Thyroid gland (tissue), 4 donors: ENCODE data around the gene STK33. TPM values are rescaled to one million over a fixed set of nuclear protein-coding genes. Genes with fewer than 3 reads are reported as not detected.

Experiments
- DNase-seq, 2 donors: peaks; one replicate each; pipeline ENCODE4 v3.0.0-alpha.2; 2019
- H3K27ac ChIP-seq, 3 donors: fragments of 200-600 bp; sonication (generic); 1 replicate in 2 of 3; 2 replicates in 1 of 3; pipeline ENCODE4 v1.5.1; 2016 to 2019; ENCODE audit warnings: mild to moderate bottlenecking in 1 of 3, moderate library complexity in 1 of 3
- H3K27me3 ChIP-seq: fragments of 200-600 bp; sonication (generic); one replicate; pipeline ENCODE4 v1.5.1; 2019
- H3K36me3 ChIP-seq, 2 donors: fragments of 200-600 bp; sonication (generic); one replicate each; pipeline ENCODE4 v1.5.1; 2016 to 2019
- H3K4me1 ChIP-seq, 2 donors: fragments of 200-600 bp; sonication (generic); one replicate each; pipeline ENCODE4 v1.5.1; 2017 to 2019
- H3K4me3 ChIP-seq, 3 donors: fragments of 200-600 bp; sonication (generic); replicated peaks in 1 of 3; 1 replicate in 2 of 3; 2 replicates in 1 of 3; pipeline ENCODE4 v1.5.1; 2016; ENCODE audit warnings: mild to moderate bottlenecking in 1 of 3
- H3K9me3 ChIP-seq: fragments of 200-600 bp; sonication (generic); one replicate; pipeline ENCODE4 v1.5.1; 2017
- POLR2A ChIP-seq, 2 donors: fragments of 450-650 bp; IDR thresholded peaks; one replicate each; pipeline ENCODE4 v1.6.1; 2017; ENCODE audit warnings: antibody characterized with exemption in 2 of 2, mild to moderate bottlenecking in 2 of 2, moderate library complexity in 1 of 2
- WGBS, 2 donors: methylation state at CpG; one replicate each; pipeline ENCODE4 v1.1.5; 2017; 5-methylcytosine and 5-hydroxymethylcytosine counted together
- intact Hi-C: fragments of 100-400 bp; cut with DNase I; formaldehyde crosslinking; loops from one replicate; pipeline ENCODE4 v1.15.1; 2023
- total RNA-seq, 4 donors: library from RNA; depleted of rRNA; stranded (reverse); fragments of >200 nt; gene quantifications; one replicate each; pipeline ENCODE4 v1.2.3, GENCODE V29; 2016
- TF ChIP-seq, protein P1 (sequence below), 6 experiments: fragments of 200-600 bp in 3 of 6; fragments of 450-650 bp in 3 of 6; sonication (generic) in 3 of 6; IDR thresholded peaks; one replicate each; pipeline ENCODE4 v1.5.1; 2016 to 2019; ENCODE audit warnings: antibody characterized with exemption in 6 of 6, mild to moderate bottlenecking in 2 of 6, inconsistent platforms in 1 of 6, moderate library complexity in 1 of 6

Gene STK33
- total RNA-seq, 4 donors from 2014 or later, result 29.3 to 49.8 (median 39.9) TPM

DNA sequence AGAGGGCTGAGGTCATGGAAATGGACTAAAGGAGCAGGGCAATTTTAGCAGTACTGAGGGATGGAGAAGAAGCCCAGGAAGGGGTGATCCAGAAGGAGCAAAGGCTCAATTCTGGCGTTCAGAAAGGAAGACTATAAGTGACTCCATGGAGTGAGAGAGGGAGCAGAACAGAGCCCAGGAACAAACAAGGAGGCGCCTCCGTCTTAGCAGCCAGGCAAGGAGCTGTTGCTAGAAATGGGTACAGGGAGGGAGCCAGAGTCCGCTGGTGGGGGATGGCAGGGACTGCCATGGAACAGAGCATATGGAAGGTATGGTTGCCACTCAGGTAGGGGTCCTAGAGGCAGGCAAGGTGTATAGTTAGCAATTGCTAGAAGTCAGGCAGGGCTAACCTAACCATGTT is 20.5 kb upstream of the STK33 start:
- Histone ChIP-seq H3K4me3 (no peak overlapping the region), H3K27me3 (no peaks in the 10 kb centered on the region), H3K9me3 (no peaks in the 10 kb centered on the region), H3K36me3 (no peaks in the 10 kb centered on the region), H3K4me1 (no peaks in the 10 kb centered on the region), H3K27ac (no peak overlapping the region)
- intact Hi-C loops, result no loop called here
- TF ChIP-seq, protein P1, sequence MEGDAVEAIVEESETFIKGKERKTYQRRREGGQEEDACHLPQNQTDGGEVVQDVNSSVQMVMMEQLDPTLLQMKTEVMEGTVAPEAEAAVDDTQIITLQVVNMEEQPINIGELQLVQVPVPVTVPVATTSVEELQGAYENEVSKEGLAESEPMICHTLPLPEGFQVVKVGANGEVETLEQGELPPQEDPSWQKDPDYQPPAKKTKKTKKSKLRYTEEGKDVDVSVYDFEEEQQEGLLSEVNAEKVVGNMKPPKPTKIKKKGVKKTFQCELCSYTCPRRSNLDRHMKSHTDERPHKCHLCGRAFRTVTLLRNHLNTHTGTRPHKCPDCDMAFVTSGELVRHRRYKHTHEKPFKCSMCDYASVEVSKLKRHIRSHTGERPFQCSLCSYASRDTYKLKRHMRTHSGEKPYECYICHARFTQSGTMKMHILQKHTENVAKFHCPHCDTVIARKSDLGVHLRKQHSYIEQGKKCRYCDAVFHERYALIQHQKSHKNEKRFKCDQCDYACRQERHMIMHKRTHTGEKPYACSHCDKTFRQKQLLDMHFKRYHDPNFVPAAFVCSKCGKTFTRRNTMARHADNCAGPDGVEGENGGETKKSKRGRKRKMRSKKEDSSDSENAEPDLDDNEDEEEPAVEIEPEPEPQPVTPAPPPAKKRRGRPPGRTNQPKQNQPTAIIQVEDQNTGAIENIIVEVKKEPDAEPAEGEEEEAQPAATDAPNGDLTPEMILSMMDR (IDR thresholded peaks at IDR 0.05), result no peak
- TF ChIP-seq POLR2A (IDR thresholded peaks at IDR 0.05), result no peak
- WGBS, 2 donors, result 93% methylated on average over 4 of the region's 4 CpGs
- no peak for DNase-seq

DNA sequence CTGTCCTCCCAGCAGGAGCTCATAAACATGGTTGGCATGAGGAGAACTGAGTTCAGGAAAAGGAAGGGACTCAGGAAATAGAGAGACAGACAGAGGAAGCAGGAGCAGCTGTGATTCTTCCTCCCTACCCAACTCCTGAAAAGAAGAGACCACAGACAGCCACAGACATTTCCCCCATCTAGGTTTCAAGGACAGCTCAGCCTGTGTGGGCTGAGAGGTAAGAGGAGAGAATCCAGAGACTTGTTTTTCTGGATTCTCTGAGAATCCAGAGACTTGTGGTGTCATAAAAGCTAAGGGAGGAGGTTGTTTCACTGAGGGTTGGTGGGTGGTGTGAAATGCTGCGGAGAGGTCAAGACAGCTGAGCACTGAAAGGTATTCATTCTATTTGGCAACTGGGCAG is 19.0 kb upstream of the STK33 start:
- H3K27ac ChIP-seq, result no peak overlapping the region
- H3K27me3 ChIP-seq, result no peaks in the 10 kb centered on the region
- no peak for DNase-seq
- no peaks in the 10 kb centered on the region for H3K4me1 ChIP-seq
- no peaks in the 10 kb centered on the region for H3K9me3 ChIP-seq
- no peak for TF ChIP-seq POLR2A (IDR thresholded peaks at IDR 0.05)
- TF ChIP-seq, protein P1 (IDR thresholded peaks at IDR 0.05), result no peak
- H3K4me3 ChIP-seq, result no peak overlapping the region
- intact Hi-C loops, result no loop called here
- 85 to 87% methylated on average over 1 of the region's 1 CpG for WGBS, 2 donors
- no peaks in the 10 kb centered on the region for H3K36me3 ChIP-seq

- Histone ChIP-seq H3K27me3 (no peaks in the 10 kb centered on the region), H3K4me3 (no peak overlapping the region), H3K36me3 (no peaks in the 10 kb centered on the region), H3K27ac (no peak overlapping the region), H3K9me3 (no peaks in the 10 kb centered on the region), H3K4me1 (no peaks in the 10 kb centered on the region)
- DNase-seq, result no peak
- WGBS, 2 donors, result 92% methylated on average over 5 of the region's 5 CpGs
- TF ChIP-seq, protein P1 (IDR thresholded peaks at IDR 0.05), result no peak
- TF ChIP-seq POLR2A (IDR thresholded peaks at IDR 0.05), result no peak
- intact Hi-C loops, result no loop called here
These were observed 18.5 kb upstream of the STK33 start for GRCh38 chr11:8612522-8612921.

DNA sequence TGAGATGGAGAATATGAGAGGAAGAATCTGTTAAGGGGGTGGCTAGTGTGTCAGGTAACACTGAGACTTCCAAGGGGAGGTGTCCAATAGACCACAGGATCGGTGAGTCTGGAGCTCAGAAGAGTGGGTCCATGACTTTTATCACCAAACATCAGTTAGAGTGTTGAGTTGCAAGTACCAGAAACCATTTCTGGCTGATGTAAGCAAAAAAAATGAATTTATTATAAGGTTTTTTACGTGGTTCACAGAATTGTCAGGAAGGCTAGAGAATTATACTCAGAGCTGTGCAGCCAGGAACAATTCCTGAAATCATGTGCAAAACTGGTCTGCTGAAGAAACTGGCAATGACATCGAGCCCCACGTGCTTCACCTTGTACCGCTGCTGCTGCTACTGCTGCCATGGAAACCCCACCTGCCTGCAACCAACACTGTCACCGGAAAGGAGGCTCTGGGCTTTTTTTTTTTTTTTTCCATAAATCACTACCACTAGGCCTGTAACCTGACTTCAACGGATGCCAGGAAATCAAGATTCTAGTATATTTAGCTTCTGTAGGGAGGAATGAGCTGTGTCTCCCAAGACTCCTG is 16.6 kb upstream of the STK33 start:
- Histone ChIP-seq H3K4me1 (no peaks in the 10 kb centered on the region), H3K27me3 (no peaks in the 10 kb centered on the region), H3K36me3 (no peaks in the 10 kb centered on the region), H3K4me3 (no peak overlapping the region), H3K9me3 (no peaks in the 10 kb centered on the region), H3K27ac (no peak overlapping the region)
- TF ChIP-seq POLR2A (IDR thresholded peaks at IDR 0.05), result no peak
- TF ChIP-seq, protein P1 (IDR thresholded peaks at IDR 0.05), result no peak
- DNase-seq, result peak; percentile 20 to 41
- WGBS, 2 donors, result 43 to 47% methylated on average over 7 of the region's 7 CpGs
- intact Hi-C loops, result no loop called here

DNA sequence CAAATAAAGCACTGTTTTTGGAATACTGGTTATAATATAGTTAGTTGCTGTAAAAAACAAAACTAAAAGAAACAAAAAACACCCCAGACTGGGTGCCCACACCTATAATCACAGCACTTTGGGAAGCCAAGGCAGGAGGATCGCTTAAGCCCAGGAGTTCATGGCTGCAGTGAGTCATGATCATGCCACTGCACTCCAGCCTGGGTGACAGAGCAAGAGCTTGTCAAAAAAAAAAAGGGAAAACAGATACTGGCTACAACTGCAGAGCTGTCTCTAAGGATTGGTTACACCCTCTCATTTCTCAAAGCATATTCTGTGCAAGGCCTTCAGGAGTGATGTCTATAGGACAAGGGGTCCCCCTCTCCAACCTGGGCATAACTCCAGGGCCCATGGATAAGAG is 14.6 kb upstream of the STK33 start:
- Histone ChIP-seq H3K9me3 (no peaks in the 10 kb centered on the region), H3K36me3 (no peaks in the 10 kb centered on the region), H3K4me1 (peaks cover 4 to 7% of the 10 kb centered on the region in 2 donors), H3K27me3 (no peaks in the 10 kb centered on the region), H3K27ac (no peak overlapping the region), H3K4me3 (no peak overlapping the region)
- 70 to 82% methylated on average over 1 of the region's 1 CpG for WGBS, 2 donors
- intact Hi-C loops, result no loop called here
- DNase-seq, result no peak
- TF ChIP-seq POLR2A (IDR thresholded peaks at IDR 0.05), result no peak
- TF ChIP-seq, protein P1 (IDR thresholded peaks at IDR 0.05), result no peak
